Central memory CD4-positive, alpha-beta T cell (primary cell): ENCODE data around the gene RAB23.
"Not testable (repeated sequence)": the region's sequence is repeated elsewhere in the genome, so short reads cannot be mapped to it uniquely, and the experiment has no call there.

Experiments
- DNase-seq: peaks from one replicate; pipeline ENCODE4 v3.0.0; 2022
- total RNA-seq, 3 experiments: gene quantifications; one replicate each; lab custom pipeline; 2026; lab: John Stamatoyannopoulos, UW

Gene RAB23
- 2.9 to 6.4 (median 5.9) reads per million in 3 experiments for total RNA-seq

GRCh38 chr6:57221936-57222742 is at the start of gene RAB23:
Gene RAB23 (minus strand): TSS chr6:57222307. CDS start chr6:57210380, 11,927 bp downstream.
- DNase-seq = peak; percentile 82

- DNase-seq = no peak
Observed at GRCh38 chr6:57268294-57268640, 46.2 kb upstream of the RAB23 start.

- peak; percentile 5 for DNase-seq
Observed at GRCh38 chr6:57267586-57268293, 45.6 kb upstream of the RAB23 start.

- no peak for DNase-seq
Observed at GRCh38 chr6:57265755-57266221, 43.7 kb upstream of the RAB23 start.

GRCh38 chr6:57263739-57264138 is 41.6 kb upstream of the RAB23 start:
- DNase-seq = no peak

GRCh38 chr6:57262901-57263694 is 41.0 kb upstream of the RAB23 start:
- DNase-seq = no peak

- no peak for DNase-seq
Observed at GRCh38 chr6:57262488-57262887, 40.4 kb upstream of the RAB23 start.

- no peak for DNase-seq
Observed at GRCh38 chr6:57261926-57262325, 39.8 kb upstream of the RAB23 start.

- DNase-seq = no peak
Observed at GRCh38 chr6:57259064-57259463, 37.0 kb upstream of the RAB23 start.

- no peak for DNase-seq
Observed at GRCh38 chr6:57257911-57258541, 35.9 kb upstream of the RAB23 start.

GRCh38 chr6:57256541-57256940 is 34.4 kb upstream of the RAB23 start:
- DNase-seq = no peak

- DNase-seq = no peak
Observed at GRCh38 chr6:57255451-57256169, 33.5 kb upstream of the RAB23 start.

GRCh38 chr6:57254055-57254717 is 32.1 kb upstream of the RAB23 start:
- DNase-seq = no peak

- DNase-seq = no peak
Observed at GRCh38 chr6:57252975-57253374, 30.9 kb upstream of the RAB23 start.

GRCh38 chr6:57252137-57252536 is 30.0 kb upstream of the RAB23 start:
- DNase-seq = no peak

- no peak for DNase-seq
Observed at GRCh38 chr6:57250348-57250747, 28.2 kb upstream of the RAB23 start.

GRCh38 chr6:57248311-57248895 is 26.3 kb upstream of the RAB23 start:
- no peak for DNase-seq

- no peak for DNase-seq
Observed at GRCh38 chr6:57247603-57248002, 25.5 kb upstream of the RAB23 start.

- no peak for DNase-seq
Observed at GRCh38 chr6:57246307-57246706, 24.2 kb upstream of the RAB23 start.

GRCh38 chr6:57243954-57244353 is 21.8 kb upstream of the RAB23 start:
- DNase-seq = no peak

GRCh38 chr6:57243526-57243925 is 21.4 kb upstream of the RAB23 start:
- DNase-seq = not testable (repeated sequence)
